Stimulated activated CD4-positive, alpha-beta T cell treated with anti-CD3 and anti-CD28 coated beads, Interleukin-1b, Interleukin-23, amount 100 ng/mL, for 24 hours (primary cell): ENCODE measurements around the gene ATXN10.

Experiments used
- DNase-seq, 4 experiments: peaks; one replicate each; pipeline ENCODE4 v3.0.0-alpha.2; 2020; ENCODE audit warnings: low read depth in 4 of 4, low spot score in 1 of 4

The ATXN10 gene

DNA sequence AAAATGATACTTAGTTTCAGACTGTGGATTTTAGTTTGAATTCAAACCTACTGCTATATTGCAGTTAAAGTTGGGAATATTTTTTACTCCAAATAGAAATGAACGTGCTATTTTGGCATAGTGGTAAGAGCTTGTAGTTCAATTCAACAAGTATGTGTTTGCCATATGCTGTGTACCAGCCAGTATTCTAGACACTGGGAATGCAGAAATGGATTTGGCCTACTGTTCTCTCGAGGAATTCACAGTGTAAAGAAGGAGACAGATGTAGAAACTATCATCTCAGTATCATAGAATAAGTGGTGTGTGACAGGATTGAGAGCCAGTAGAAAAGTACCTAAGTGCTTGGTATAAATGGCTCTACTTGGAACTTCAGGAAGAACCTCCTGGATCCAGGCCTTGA lies 80.4 kb downstream of the ATXN10 start:
- no peak for DNase-seq

DNA sequence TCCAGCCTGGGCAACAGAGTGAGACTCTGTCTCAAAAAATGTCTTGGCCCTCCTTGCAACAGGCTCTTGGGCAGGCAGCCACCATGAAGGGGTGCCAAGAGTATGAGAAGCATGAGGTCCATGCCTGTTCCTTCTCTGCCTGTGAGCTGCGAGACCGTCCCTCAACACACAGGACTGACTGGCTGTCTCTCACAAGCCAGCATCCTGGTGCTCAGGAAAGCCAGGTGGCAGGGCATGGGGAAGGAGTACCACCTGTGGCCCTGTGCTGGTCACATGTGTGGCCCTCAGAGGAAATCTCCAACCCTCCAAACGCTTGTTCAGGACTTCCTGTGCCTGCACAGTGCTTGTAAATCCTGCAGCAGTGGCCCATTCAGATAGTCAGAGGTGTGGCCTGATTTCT lies 83.2 kb downstream of the ATXN10 start:
- DNase-seq = no peak

DNA sequence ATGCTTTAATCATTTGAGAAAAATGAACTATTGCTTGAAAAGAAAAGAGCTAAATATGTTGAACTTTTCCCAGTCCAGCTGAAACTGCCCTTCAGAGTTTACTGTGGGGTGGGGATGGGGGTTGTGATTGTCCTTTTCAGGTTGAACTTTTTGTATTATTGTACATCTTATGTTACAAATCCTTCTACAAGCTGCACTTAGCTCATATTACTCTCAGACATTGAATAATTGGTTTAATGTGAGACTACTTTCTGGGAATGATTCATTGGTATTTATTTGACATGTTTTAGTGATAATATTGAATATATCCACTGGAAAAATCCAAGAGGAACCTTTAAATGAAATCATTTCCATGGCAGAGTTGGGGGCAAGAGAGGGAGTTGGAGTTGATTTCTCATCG lies 84.9 kb downstream of the ATXN10 start:
- no peak for DNase-seq

- DNase-seq = no peak
These were observed 85.4 kb downstream of the ATXN10 start for GRCh38 chr22:45757068-45757467.

DNA sequence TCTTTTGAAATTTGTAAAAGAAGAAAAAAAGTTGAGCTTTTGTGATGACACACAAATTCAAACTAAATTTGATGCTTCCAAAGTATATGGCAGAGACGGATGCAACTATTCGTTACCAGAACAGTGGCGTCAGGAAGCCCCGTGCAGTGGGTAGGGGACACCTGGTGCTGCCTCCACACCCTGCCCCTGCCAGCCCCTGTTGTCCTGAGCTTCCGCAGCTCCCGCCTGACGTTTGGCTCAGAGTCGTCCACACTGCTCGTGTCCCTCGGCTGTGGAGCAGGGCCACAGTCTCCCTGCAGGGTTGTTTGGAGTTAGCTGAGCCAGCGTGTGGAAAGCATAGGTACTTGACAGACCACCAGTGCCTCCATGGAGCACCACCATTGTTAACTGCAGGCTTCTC lies 86.3 kb downstream of the ATXN10 start:
- no peak for DNase-seq

DNA sequence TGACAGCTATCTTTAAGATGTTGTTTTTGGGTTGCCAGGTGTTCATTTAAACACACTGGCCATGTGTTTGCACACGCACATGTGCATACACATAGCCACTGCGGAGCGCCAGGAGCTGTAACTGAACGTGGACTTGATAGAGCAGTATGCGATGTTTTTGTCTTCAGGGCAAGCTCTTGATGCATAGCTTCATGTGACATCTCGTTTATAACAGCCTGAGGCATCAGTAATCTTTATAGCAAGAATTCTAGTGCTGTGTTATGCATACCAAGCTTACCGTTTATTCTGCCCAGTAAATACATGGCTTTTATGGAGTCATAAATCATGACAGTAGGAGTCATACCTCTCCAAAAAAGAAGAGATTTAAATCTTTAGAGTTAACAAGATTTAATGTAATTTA lies 87.0 kb downstream of the ATXN10 start:
- no peak for DNase-seq

DNA sequence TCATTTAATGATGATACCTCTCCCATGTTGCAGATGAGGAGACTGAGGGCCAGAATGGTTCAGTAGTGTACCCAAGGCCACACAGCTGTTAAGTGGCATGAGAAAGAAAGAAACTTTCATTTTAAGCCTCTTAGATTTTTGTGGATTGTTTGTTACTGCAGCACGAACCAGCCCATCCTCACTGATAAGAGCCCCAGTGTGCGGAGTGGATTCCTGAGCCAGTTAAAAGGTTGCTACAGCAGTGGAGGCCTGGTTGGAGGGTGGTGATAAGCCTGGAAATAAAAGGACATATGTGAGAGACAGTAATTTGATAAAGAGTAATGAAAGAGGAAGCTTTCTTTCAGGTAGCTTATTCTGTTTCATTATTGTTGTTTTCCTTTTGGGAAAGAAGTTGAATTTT lies 89.0 kb downstream of the ATXN10 start:
- no peak for DNase-seq

GRCh38 chr22:45762545-45763235 lies 91.1 kb downstream of the ATXN10 start:
- no peak for DNase-seq

GRCh38 chr22:45763236-45763624 lies 91.6 kb downstream of the ATXN10 start:
- DNase-seq = no peak

- no peak for DNase-seq
These were observed 96.9 kb downstream of the ATXN10 start for GRCh38 chr22:45768490-45768889.

- no peak for DNase-seq
These were observed 98.1 kb downstream of the ATXN10 start for GRCh38 chr22:45769569-45770210.

- no peak for DNase-seq
These were observed 98.9 kb downstream of the ATXN10 start for GRCh38 chr22:45770506-45770905.

- no peak for DNase-seq
These were observed 99.4 kb downstream of the ATXN10 start for GRCh38 chr22:45771057-45771456.

GRCh38 chr22:45771711-45772110 lies 100.1 kb downstream of the ATXN10 start:
- DNase-seq = no peak

GRCh38 chr22:45772743-45773142 lies 101.1 kb downstream of the ATXN10 start:
- DNase-seq = no peak

- no peak for DNase-seq
These were observed 102.5 kb downstream of the ATXN10 start for GRCh38 chr22:45774001-45774670.

GRCh38 chr22:45775062-45775461 lies 103.4 kb downstream of the ATXN10 start:
- no peak for DNase-seq

DNA sequence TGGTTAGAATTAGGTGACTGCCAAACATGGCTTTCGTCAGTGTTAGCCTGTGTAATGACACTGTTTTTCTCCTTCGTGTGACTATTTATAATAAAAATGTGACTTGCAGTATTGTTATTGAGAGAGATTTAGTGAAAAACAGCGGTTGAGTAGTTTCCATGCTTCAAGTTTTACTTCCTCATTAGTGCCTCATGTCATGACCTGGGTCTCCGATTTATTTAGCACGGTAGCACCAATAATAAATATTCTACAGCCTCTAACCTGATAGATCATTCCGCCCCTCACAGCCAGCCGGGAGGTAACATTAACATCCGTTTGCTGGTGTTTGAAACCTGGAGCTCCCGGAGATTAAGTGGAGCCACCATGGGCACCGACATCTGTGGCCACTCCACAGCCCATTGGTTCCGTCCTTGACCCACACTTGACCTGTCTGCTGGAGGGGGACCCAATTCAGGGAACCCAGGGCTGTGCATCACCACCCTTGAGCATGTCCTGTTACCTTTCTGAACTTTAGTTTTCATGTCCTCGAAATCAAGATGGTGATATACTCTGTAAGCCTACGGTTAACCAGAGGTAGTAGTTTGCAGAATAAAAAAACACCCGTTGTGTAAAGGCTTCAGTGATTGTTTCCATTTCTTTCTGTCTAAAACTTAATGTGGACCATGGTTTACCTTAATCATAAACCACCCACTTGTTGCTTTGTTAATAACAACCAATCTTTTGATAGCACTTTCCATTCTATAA lies 104.1 kb downstream of the ATXN10 start:
- DNase-seq = no peak

DNA sequence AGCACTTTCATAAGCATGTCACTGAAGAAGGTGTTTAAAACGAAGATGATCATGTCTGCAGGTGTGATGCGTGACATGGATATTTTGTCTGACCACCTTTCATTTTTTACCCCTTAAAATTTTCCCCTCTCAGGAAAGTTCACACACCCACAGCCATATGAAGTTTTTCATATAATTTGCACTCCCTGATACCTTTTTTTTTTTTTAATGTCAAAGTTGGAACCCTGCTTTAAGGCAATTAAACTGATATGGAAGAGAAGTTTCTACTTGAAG lies 104.6 kb downstream of the ATXN10 start:
- DNase-seq = no peak

DNA sequence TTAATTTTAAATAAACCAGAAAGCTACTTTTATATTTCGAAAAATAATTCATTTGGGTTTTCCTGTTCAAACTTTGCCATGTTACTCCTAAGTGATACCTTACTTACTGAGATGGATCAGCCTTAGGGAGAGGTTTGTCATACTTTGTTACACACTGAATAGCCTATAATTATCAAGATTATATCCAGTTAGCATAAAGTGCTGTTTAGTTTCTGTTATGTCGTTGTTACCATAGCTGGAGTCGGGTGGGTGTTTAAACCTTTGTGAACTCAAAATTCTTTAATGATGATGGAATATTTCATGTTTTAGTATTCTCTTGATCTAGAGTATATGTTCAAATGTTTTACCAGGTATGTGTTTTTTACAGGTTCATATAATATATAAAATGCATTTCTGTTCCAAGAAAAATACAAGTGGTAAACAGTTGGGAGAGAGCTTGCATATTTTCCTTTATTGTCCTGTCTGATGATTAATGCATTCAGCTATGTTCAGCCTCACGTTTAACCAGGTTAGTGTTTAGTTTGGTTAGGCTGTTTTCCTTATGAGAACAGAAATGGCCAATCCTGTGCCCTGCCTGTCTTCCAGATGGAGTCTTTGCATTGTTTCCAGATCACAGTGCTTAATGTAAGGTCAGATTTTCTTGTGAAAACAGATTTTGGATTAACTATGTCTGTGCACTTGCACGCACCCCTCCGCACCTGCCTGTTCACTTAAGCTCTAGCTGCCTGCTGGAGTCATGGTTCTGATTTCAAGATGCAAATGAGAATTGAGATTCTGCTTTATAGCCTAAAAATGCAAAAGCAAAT lies 105.6 kb downstream of the ATXN10 start:
- DNase-seq = no peak

GRCh38 chr22:45777852-45778375 lies 106.3 kb downstream of the ATXN10 start:
- DNase-seq = no peak
